ENCODE measurements around the gene NKRF.
"Not testable (repeated sequence)": the region's sequence is repeated elsewhere in the genome, so short reads cannot be mapped to it uniquely, and the experiment has no call there.

Gene NKRF

GRCh38 chrX:119646515-119646914 is 40.3 kb upstream of the NKRF start:
- TF ChIP-seq CTCF (IDR thresholded peaks at IDR 0.05; ENCODE audit: control insufficient read depth, extremely low read depth, insufficient read depth): no peak
- DNase-seq (ENCODE audit: low read depth): no peak

DNA sequence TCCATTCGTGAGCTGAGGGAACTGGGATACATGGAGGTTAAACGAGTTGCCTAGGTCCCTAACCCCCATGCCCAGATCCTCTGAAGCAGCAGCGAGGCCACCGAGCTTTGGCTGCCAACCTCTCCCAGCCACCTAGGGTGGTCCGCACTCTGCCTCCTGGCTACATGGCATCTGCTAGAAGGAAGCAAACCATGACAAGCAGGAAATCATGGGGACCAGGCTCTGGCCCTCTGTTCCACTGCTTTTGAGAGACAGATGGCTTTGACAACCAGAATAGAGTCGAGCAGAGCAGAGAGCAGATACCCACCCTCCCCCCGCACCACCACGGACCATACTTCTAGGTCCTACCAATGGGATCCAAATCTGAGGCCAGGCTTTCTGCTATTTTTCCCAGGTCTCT is 37.5 kb upstream of the NKRF start:
- no peak for DNase-seq (ENCODE audit: low read depth)
- H3K4me3 ChIP-seq (ENCODE audit: low read depth, low read length): no peak overlapping the region
- no peak for TF ChIP-seq CTCF (IDR thresholded peaks at IDR 0.05; ENCODE audit: control insufficient read depth, extremely low read depth, insufficient read depth)

More at GRCh38 chrX:119646515-119646914, 40.3 kb upstream of the NKRF start:
- H3K4me3 ChIP-seq (ENCODE audit: low read depth, low read length): no peak overlapping the region

DNA sequence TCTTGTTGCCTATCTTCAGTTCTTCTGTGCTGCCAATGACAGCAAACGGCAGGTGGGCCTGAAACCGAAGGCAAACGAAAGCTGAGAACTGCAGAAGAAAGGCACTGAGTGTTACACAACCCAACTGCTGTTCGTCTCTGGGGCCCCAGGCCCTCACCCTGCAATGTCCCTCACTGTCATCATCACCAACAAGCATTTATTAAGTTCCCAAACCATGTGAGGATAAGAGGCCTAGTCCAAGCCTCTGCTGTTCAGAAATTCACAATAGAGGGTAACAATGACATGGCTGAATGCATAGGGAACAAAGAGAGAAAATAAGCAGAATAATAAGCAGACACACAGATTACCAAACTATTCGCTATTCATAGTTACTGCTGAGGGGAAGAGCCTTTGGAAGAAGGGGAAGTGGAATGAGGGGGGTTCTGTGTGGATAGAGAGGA is 34.5 kb upstream of the NKRF start:
- no peak for TF ChIP-seq CTCF (IDR thresholded peaks at IDR 0.05; ENCODE audit: control insufficient read depth, extremely low read depth, insufficient read depth)
- H3K4me3 ChIP-seq (ENCODE audit: low read depth, low read length): no peak overlapping the region
- no peak for DNase-seq (ENCODE audit: low read depth)

GRCh38 chrX:119638725-119639471 is 32.7 kb upstream of the NKRF start:
- DNase-seq (ENCODE audit: low read depth): no peak
- H3K4me3 ChIP-seq (ENCODE audit: low read depth, low read length): no peak overlapping the region
- no peak for TF ChIP-seq CTCF (IDR thresholded peaks at IDR 0.05; ENCODE audit: control insufficient read depth, extremely low read depth, insufficient read depth)

- not testable (repeated sequence) for H3K4me3 ChIP-seq (ENCODE audit: low read depth, low read length); DNase-seq (ENCODE audit: low read depth)
Measured at GRCh38 chrX:119637421-119637820, 31.2 kb upstream of the NKRF start.

DNA sequence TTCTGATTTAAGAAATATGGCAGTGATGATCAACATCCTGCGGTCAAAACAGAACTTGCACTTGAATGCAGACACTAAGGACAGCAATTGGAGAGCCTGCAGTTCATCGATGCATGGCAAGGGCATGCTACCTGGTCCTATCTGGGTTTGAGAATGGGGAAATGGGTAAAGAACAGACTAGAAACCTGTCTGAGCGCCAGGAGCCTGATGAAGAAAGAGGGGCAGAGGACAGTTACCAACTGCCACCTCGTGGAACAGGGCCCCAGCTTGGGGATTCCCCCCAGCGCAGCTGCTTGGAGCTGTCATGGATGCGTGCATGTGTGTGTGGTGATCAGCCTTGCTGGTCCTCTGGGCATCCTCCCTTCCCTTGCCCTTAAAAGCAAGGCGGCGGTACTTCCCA is 30.2 kb upstream of the NKRF start:
- no peak overlapping the region for H3K4me3 ChIP-seq (ENCODE audit: low read depth, low read length)
- no peak for DNase-seq (ENCODE audit: low read depth)
- no peak for TF ChIP-seq CTCF (IDR thresholded peaks at IDR 0.05; ENCODE audit: control insufficient read depth, extremely low read depth, insufficient read depth)

- TF ChIP-seq CTCF (IDR thresholded peaks at IDR 0.05; ENCODE audit: control insufficient read depth, extremely low read depth, insufficient read depth): no peak
- H3K4me3 ChIP-seq (ENCODE audit: low read depth, low read length): no peak overlapping the region
- no peak for DNase-seq (ENCODE audit: low read depth)
Measured at GRCh38 chrX:119635799-119636198, 29.6 kb upstream of the NKRF start.

All from LNCaP clone FGC (cell line).